ENCODE measurements around the gene SYNDIG1L. TPM values are rescaled to one million over a fixed set of nuclear protein-coding genes. Genes with fewer than 3 reads are reported as not detected.
"Not testable (repeated sequence)": the region's sequence is repeated elsewhere in the genome, so short reads cannot be mapped to it uniquely, and the experiment has no call there.

Gene SYNDIG1L
- total RNA-seq (2014; rRNA removed; shearing (Covaris generic)): not detected in 2 replicates
- not detected in 2 replicates for polyA plus RNA-seq (2015; cell fraction: cytosol; rRNA removed)
- not detected in 2 replicates for polyA plus RNA-seq (2015; cell fraction: nucleus; rRNA removed)

DNA sequence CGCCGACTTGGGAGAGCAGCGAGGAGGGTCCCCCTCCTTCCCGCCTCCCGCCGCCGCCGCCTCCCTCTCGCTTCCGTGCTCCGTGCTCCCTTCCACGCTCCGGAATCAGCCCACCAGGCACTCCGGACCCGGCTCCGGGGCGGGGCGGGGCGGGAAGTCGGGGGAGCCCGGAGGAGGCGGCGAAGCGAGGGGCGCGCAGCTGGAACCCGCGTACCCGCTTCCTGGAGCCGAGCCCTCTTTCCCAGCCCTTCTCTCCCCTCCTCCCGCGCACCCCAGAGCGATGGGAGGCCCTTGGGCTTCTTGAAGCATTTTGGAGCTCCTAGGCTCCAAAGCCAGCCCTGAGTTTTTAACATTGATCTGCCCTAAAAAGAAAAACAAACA lies at the start of gene SYNDIG1L:
Gene SYNDIG1L (minus strand): TSS at position 9 of the 381 bp plus-strand sequence. CDS start 16,466 bp downstream, outside the sequence.
- in situ Hi-C loops (cut with HindIII; ENCODE audit: low pct_unique_long_range_greater_than_20kb, low sequenced_read_pairs): no loop called here
- DNase-seq (ENCODE audit: low read depth, low spot score): no peak

DNA sequence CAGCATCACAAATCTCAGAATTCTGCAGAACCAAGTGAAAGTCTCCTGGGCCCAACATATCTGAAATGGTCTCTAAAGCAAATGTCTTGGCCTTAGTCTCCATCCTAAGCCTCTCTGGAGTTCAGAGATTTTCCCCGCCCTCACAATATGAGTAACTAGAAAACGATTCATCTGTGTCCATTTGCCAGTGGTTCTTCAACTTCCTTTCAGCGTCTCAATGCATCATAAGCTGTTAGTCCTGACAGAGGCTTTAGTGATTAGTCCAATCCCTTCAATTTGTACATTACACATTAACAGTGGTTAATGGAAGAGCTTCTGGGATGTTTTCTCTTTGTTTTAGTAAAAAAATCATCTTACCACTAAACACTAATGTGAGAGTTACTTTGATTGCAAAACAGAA lies 49.7 kb upstream of the SYNDIG1L start:
- in situ Hi-C loops (cut with HindIII; ENCODE audit: low pct_unique_long_range_greater_than_20kb, low sequenced_read_pairs): no loop called here
- DNase-seq (ENCODE audit: low read depth, low spot score): no peak

DNA sequence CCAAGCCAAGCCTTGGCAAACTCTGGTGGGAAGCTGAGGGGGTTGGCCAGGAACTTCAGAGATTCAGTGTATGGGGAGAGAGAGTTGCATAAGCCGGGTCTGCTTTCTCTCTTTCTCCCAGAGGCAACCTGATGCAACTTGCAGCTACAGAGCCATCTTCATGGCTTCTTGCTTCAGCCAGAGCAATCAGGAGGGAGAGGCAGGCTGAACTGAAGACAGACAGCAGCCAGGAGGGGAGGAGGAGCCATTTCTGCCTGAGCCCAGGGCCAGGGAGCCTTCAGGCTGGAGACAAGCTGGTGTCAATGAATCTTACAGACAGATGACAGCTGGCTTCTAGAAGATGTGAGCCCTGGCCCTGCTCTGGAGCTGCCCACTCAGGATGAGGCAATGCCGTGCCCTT lies 48.4 kb upstream of the SYNDIG1L start:
- DNase-seq (ENCODE audit: low read depth, low spot score): no peak
- in situ Hi-C loops (cut with HindIII; ENCODE audit: low pct_unique_long_range_greater_than_20kb, low sequenced_read_pairs): no loop called here

DNA sequence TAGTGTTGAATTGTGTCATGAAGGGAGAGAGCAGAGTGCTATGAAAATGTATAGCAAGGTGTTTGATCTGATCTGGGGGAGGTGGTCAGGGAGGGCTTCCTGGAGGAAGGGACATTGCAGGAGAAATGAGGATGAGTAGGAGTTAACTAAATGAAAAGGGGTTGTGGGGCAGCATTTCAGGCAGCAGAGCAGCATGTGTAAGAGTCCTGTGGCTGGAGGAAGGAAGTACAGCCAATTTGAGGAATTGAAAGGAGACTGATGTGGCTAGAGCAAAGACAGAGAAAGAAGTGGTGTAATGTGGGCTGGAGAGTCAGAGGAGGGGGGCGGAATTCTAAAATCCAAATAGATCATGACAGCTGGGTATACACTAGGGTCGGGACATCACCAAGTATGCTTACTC lies 46.6 kb upstream of the SYNDIG1L start:
- DNase-seq (ENCODE audit: low read depth, low spot score): no peak
- in situ Hi-C loops (cut with HindIII; ENCODE audit: low pct_unique_long_range_greater_than_20kb, low sequenced_read_pairs): no loop called here

DNA sequence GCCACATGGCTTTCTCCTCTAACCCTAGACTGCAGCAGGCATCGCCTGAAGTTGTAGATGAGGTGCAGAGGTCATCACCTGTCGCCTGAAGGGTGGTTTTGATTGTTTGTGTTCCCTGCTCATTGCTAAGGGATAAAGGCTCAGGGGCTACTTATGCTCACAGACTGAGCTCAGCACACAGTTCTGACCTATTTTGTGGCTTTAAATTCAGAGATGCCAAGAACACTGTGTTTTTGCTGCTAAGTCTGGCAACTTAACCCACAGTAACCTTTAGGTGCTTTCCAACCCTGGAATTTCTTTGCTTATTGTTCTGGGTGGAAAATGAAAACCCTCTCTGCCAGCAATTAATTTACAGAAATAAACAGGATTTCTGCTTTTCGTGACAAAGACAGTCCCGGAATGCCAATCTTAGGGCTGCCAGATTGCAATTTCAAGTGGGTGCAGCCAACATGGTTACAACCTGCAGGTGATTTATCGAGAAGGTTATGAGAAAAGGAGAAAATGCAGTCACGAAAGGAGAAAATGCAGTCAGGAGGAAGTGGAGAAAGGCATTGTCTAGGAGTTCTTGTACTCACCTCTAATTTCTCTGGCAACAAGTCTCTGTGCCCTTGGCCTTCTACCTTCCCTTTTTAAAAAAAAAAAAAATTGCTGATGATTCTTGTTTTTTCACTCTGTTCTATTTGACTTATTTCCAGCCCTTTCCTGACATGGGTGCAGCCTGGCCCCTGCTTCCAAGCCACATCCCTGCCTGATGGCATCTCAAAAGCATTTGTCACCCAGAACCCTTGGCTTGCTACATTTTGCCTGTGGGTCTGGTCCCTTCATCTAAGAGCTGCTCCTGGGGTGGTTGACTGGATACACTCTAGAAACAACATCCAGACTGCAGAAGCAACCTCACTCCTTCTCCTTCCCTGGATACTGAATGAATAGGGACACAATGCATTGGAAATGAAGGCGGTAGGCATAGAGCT lies 43.8 kb upstream of the SYNDIG1L start:
- in situ Hi-C loops (cut with HindIII; ENCODE audit: low pct_unique_long_range_greater_than_20kb, low sequenced_read_pairs): no loop called here
- no peak for DNase-seq (ENCODE audit: low read depth, low spot score)

DNA sequence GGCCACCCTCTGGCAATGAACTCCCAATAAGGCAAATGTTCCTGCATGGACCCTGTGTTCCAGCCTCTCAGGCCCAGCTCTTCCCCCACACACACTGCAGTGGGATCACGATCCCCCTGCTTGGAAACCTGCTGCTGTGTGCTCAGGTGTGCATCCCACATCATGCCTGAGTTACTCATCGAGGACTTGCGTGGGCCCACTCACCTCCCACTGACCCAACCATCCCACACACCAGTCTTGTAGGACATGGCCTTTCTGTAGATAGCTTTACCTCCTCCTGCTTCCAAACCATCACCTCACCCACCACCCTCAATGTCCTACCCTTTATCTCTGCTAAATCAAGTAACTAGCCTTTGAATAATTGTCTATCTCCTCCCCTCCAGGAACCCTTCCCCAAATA lies 42.5 kb upstream of the SYNDIG1L start:
- DNase-seq (ENCODE audit: low read depth, low spot score): no peak
- in situ Hi-C loops (cut with HindIII; ENCODE audit: low pct_unique_long_range_greater_than_20kb, low sequenced_read_pairs): no loop called here

DNA sequence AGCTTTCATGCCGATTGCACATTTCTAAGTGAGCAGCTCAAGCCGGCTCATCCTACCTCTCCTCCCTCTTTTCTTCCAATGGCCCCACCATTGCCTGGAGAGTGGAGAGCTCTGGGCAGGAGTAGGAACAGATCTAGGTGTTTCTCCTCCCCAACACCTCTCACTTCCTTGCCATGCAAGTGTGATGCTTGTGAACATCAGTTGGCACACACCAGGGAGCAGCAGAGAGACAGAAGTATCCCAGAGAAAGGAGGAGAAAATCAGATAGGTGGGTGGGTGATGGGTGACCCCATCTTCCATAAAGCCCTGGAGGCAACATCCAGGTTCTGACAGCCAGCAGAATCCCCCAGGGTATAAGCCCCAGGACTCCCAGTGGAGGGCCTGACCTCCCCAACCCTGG lies 39.3 kb upstream of the SYNDIG1L start:
- DNase-seq (ENCODE audit: low read depth, low spot score): no peak
- in situ Hi-C loops (cut with HindIII; ENCODE audit: low pct_unique_long_range_greater_than_20kb, low sequenced_read_pairs): no loop called here

DNA sequence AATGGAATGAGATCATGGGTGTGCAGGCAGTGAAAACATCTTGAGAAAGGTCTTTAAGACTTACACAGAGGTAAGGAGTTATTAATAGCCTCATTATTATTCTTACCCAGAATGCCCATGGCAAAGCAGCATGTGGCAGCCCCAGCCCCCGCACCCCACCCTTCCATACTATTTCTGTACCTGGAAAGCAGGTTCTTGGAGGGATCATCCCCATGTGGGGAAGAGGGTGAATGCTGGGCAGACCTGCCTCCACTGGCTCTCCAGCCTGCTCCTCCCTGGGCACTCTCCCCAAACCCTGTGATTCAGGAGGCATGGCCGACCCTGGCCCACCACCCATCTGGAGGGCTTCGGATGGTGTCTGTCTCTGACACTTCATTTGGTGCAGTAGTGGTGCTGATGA lies 38.8 kb upstream of the SYNDIG1L start:
- in situ Hi-C loops (cut with HindIII; ENCODE audit: low pct_unique_long_range_greater_than_20kb, low sequenced_read_pairs): no loop called here
- no peak for DNase-seq (ENCODE audit: low read depth, low spot score)

DNA sequence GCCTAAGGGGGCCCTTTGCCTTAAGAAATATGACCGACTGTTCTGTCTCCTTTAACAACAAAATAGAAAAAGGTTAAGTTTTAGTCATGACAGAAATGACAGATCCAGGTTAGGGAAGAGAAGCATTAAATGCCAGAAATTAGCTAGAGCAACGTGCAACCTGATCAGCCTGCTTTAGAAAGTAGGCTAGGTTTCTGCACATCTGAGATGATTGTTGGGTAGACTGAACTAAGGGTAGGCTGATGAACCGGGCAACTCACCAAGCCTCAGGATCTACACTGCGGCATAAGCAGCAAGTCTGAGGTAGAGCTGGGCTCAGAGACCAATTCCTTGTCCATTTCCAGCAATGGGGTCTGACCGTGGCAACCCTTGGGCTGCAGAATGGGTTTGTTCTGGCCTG lies 37.7 kb upstream of the SYNDIG1L start:
- in situ Hi-C loops (cut with HindIII; ENCODE audit: low pct_unique_long_range_greater_than_20kb, low sequenced_read_pairs): no loop called here
- DNase-seq (ENCODE audit: low read depth, low spot score): no peak

DNA sequence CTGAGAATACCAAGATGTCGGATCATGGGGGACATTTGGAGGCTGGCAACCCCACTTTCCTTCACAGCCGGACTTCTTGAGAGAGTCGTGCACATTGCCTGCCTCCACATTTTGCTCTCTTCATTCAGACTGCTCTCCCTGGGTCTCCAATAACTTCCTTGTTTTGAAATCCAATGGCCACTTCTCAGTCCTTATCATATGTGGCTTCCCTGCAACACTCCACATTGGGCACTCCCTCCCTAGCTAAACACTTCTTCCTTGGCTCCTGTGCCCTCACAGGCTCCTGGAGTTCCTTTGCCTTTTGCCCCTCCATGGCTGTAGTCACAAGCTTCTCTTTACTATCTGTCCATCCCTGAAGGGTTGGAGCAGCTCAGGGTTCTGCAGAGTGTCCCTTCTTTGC lies 37.0 kb upstream of the SYNDIG1L start:
- in situ Hi-C loops (cut with HindIII; ENCODE audit: low pct_unique_long_range_greater_than_20kb, low sequenced_read_pairs): no loop called here
- DNase-seq (ENCODE audit: low read depth, low spot score): no peak

DNA sequence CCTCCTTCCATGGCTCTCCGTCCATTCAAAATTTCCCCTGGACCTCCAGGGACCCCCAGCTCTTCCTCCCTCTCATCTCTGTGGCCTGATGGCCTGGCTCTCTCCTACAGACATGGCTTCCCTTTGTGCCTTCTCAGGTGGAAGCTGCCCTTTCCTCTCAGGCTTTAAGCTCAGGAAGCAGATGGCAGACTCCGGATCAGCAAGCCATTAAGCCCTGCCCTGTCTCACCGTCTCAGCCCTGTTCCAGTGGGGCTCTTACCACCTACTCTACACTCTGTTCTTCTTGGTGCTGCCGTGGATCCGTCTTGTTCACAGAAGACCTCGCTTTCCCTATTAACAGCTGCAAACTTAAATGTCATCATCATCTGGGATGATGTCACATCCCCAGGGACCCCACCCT lies 34.0 kb upstream of the SYNDIG1L start:
- in situ Hi-C loops (cut with HindIII; ENCODE audit: low pct_unique_long_range_greater_than_20kb, low sequenced_read_pairs): no loop called here
- DNase-seq (ENCODE audit: low read depth, low spot score): no peak

DNA sequence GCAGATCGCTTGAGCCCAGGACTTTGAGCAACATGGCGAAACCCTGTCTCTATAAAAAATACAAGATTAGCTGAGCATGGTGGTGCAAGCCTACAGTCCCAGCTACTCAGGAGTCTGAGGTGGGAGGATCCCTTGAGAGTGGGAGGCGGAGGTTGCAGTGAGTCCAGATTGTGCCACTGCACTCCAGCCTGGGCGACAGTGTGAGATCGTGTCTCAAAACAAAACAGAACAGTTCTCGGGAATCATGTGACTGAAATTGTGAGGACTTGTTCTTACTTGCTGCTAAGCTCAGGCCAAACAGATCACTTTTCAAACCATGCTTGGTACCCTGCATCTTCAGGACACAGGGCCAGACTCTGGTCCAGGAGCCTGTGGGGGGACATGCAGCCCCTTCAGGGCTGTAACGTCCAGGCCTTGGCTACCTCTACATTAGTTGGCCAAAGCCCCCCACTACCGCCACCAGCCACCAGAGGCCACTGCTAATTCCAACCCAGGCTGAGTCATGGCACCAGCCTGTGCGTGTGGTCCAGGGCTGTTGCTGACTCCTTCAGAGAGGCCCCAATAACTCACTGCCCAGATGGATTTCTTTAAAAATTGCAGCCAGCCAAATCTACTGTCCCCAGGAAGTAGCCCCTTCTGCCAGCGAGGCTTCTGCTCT lies 33.4 kb upstream of the SYNDIG1L start:
- in situ Hi-C loops (cut with HindIII; ENCODE audit: low pct_unique_long_range_greater_than_20kb, low sequenced_read_pairs): no loop called here
- peak; percentile 55 for DNase-seq (ENCODE audit: low read depth, low spot score)

DNA sequence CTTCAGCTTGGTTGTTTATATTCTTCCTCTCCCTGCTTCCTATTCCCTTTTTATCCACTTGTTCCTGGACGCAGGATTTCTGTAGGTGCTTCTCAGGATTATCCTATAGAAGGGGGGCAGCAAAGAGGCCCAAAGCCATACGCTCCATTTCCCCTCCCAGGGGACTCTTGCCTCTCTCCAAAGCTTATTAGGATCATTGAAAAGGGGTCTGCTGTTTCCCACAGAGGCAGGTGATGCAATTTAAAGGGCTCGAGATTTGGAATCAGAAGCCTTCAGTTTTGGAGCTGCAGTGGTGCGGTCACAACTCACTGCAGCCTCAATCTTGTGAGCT lies 31.5 kb upstream of the SYNDIG1L start:
- in situ Hi-C loops (cut with HindIII; ENCODE audit: low pct_unique_long_range_greater_than_20kb, low sequenced_read_pairs): no loop called here
- no peak for DNase-seq (ENCODE audit: low read depth, low spot score)

DNA sequence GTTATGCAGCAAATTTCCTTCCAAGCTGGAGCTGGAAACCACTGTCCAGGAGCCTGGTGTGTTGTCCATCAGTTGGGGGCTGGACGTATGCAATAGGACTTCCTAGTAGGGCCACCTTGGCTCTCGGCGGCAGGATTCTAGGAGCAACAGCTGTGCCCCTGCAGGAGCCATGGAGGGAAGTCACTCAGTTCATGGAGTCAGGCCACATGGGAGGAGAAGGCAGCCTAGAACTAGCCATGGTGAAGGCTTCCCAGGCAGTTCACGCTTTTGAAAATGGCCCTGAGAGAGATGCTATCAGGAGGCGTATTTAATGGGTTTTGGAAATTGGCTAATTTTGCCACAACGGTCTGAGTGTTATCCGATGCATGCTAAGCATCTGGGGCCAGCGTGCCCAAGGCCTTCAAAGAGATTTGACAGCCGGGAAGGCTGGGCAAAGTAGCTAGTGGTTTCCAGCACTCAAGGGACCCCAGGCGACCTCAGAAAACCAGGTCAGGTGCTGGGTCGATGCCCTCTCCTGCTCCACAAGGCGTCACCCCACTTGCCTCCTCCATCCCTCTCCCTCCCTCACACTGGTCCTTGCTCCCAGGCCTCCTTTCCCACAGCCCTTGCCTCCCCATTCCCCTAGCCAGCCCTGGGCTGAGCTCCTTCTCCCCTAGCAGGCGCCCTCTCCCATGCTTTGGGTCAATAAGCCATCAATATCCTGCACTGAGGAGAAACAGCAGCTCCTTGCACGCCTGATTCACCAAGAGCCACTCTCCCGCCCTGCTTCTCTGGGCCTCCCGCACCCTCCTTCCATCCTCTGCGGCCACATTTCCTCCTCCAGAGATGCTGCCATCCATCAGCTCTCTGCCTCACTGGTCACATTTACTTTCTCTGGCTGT lies 30.9 kb upstream of the SYNDIG1L start:
- in situ Hi-C loops (cut with HindIII; ENCODE audit: low pct_unique_long_range_greater_than_20kb, low sequenced_read_pairs): no loop called here
- no peak for DNase-seq (ENCODE audit: low read depth, low spot score)

DNA sequence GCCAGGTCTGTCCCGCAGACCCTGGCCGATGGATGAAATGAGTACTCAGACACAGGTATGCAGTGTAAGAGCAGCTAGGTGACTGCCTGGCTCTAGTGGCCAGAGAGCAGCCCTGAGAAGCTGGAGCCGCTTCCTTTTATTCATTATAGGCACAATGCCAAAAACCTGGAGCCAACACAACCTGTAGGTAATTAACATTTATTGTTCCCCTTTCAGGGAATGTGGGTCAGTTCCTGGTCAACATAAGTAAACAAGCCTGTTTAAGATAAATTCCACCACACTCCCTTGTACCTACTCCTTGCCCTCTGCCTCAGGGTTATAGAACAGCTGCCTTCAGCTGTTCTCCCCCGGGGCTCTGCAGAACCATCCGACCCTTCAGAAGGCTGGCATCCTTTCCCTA lies 28.4 kb upstream of the SYNDIG1L start:
- in situ Hi-C loops (cut with HindIII; ENCODE audit: low pct_unique_long_range_greater_than_20kb, low sequenced_read_pairs); DNase-seq (ENCODE audit: low read depth, low spot score): not testable (repeated sequence)

DNA sequence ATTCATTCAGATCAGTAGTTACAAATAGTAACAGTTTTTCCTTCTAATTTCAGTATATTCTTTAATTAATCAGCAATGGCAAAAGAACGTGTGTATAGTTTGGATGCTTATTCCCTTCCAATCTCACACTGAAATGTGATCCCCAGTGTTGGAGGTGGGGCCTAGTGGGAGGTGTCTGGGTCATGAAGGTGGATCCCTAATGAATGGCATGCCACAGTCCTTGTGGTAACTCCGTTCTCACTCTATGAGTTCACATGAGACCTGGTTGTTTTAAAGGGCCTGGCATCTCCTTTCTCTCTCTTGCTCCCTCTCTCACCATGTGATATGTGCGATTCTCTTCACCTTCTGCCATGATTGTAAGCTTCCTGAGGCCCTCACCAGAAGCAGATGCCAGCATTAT lies 18.9 kb upstream of the SYNDIG1L start:
- DNase-seq (ENCODE audit: low read depth, low spot score): no peak
- in situ Hi-C loops (cut with HindIII; ENCODE audit: low pct_unique_long_range_greater_than_20kb, low sequenced_read_pairs): no loop called here

DNA sequence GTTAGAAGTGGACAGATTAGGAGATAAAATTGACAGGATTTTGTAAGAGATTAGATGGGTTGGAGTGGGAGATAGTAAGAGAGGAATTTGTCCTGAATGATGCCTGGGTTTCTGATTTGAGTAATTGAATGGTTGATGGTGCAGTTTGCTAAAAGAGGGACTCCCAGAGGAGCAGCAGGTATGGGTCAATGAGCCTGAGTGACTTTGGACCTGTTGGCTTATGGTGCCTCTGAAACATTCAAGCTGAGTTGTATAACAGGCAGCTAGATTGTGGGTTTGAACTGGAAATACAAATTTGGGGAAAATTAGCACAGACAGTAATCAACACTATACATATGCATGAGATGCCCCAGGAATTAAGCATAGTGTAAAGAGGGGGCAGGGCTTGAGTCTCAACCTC lies 16.7 kb upstream of the SYNDIG1L start:
- in situ Hi-C loops (cut with HindIII; ENCODE audit: low pct_unique_long_range_greater_than_20kb, low sequenced_read_pairs): no loop called here

DNA sequence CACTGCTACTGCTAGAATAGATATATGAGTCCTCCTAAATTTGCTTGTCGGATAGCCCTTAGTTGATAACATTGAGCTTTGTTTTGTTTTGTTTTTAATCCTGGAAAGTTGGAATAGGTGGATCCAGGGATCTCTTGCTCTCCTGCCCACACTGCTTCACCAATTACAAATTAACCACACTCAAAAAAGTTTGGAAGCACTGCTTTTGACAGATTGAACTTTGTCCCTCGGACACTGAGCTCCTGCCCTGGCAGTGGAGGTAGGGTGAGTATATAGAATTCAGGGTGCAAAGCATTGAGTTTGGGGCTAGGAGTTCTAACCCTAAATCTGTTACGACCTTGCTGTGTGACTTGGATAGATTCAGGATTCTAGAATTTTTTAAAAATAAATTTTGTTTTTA lies 15.1 kb upstream of the SYNDIG1L start:
- in situ Hi-C loops (cut with HindIII; ENCODE audit: low pct_unique_long_range_greater_than_20kb, low sequenced_read_pairs): no loop called here
- DNase-seq (ENCODE audit: low read depth, low spot score): no peak

More for the DNA sequence above, 16.7 kb upstream of the SYNDIG1L start:
- DNase-seq (ENCODE audit: low read depth, low spot score): no peak
